H9 (cell line): ENCODE measurements around the gene TK1. TPM values are rescaled to one million over a fixed set of nuclear protein-coding genes. Genes with fewer than 3 reads are reported as not detected.

Experiments
- DNase-seq: peaks from one replicate; pipeline ENCODE4 v3.0.0-alpha.2; 2017
- H2AFZ ChIP-seq: one replicate; pipeline ENCODE4 v1.6.1; 2013; ENCODE audit warnings: mild to moderate bottlenecking, low read length, control low read depth, moderate library complexity
- H2AK5ac ChIP-seq: 2 replicates; pipeline ENCODE4 v1.6.1; 2013; ENCODE audit warnings: low read length, control low read depth, mixed read lengths; ENCODE audit not compliant: insufficient read length
- H2BK120ac ChIP-seq: one replicate; pipeline ENCODE4 v1.6.1; 2013; ENCODE audit warnings: low read depth, mild to moderate bottlenecking, low read length, control low read depth, inconsistent platforms; ENCODE audit not compliant: poor library complexity, severe bottlenecking
- H2BK12ac ChIP-seq: 2 replicates; pipeline ENCODE4 v1.6.1; 2013; ENCODE audit warnings: low read length, control low read depth, mixed read lengths, low read depth; ENCODE audit not compliant: insufficient read length
- H2BK15ac ChIP-seq: 2 replicates; pipeline ENCODE4 v1.6.1; 2013; ENCODE audit warnings: low read depth, low read length, control low read depth
- H2BK20ac ChIP-seq: one replicate; pipeline ENCODE4 v1.6.1; 2013; ENCODE audit warnings: low read depth, mild to moderate bottlenecking, low read length, control low read depth, inconsistent platforms; ENCODE audit not compliant: poor library complexity, severe bottlenecking
- H2BK5ac ChIP-seq: 2 replicates; pipeline ENCODE4 v1.6.1; 2013; ENCODE audit warnings: low read length, control low read depth, mixed read lengths; ENCODE audit not compliant: insufficient read length
- H3K14ac ChIP-seq: 2 replicates; pipeline ENCODE4 v1.6.1; 2013; ENCODE audit warnings: low read length, control low read depth; ENCODE audit not compliant: insufficient read depth
- H3K18ac ChIP-seq: 2 replicates; pipeline ENCODE4 v1.6.1; 2013; ENCODE audit warnings: low read depth, mild to moderate bottlenecking, mixed read lengths, low read length, control low read depth; ENCODE audit not compliant: insufficient read length
- H3K23ac ChIP-seq: 2 replicates; pipeline ENCODE4 v1.6.1; 2013; ENCODE audit warnings: low read length, control low read depth, mixed read lengths, low read depth; ENCODE audit not compliant: insufficient read length
- H3K23me2 ChIP-seq: 2 replicates; pipeline ENCODE4 v1.6.1; 2013; ENCODE audit warnings: low read depth, mild to moderate bottlenecking, mixed read lengths, low read length, control low read depth; ENCODE audit not compliant: insufficient read length, poor library complexity, severe bottlenecking
- H3K27ac ChIP-seq: 2 replicates; pipeline ENCODE4 v1.5.1; 2013; ENCODE audit warnings: low read length, control low read depth, mixed read lengths, low read depth; ENCODE audit not compliant: insufficient read length
- H3K27me3 ChIP-seq: 2 replicates; pipeline ENCODE4 v1.6.1; 2013; ENCODE audit warnings: low read length, control low read depth, inconsistent platforms; ENCODE audit not compliant: insufficient read depth
- H3K4ac ChIP-seq: 2 replicates; pipeline ENCODE4 v1.6.1; 2013; ENCODE audit warnings: low read depth, mild to moderate bottlenecking, control low read depth, inconsistent platforms, low read length, moderate library complexity
- H3K4me1 ChIP-seq: 2 replicates; pipeline ENCODE4 v1.6.1; 2013; ENCODE audit warnings: low read length, control low read depth, inconsistent platforms; ENCODE audit not compliant: insufficient read depth
- H3K4me2 ChIP-seq: 2 replicates; pipeline ENCODE4 v1.6.1; 2013; ENCODE audit warnings: low read length, control low read depth, mixed read lengths; ENCODE audit not compliant: insufficient read length, insufficient read depth
- H3K56ac ChIP-seq: 2 replicates; pipeline ENCODE4 v1.6.1; 2013; ENCODE audit warnings: low read depth, mild to moderate bottlenecking, mixed read lengths, low read length, control low read depth; ENCODE audit not compliant: insufficient read length
- H3K79me1 ChIP-seq: 2 replicates; pipeline ENCODE4 v1.6.1; 2013; ENCODE audit warnings: low read depth, mild to moderate bottlenecking, moderate library complexity, low read length, control low read depth, inconsistent platforms; ENCODE audit not compliant: insufficient read depth, poor library complexity, severe bottlenecking
- H3K79me2 ChIP-seq: 2 replicates; pipeline ENCODE4 v1.6.1; 2013; ENCODE audit warnings: low read length, control low read depth, inconsistent platforms; ENCODE audit not compliant: insufficient read depth
- H3K9ac ChIP-seq: 2 replicates; pipeline ENCODE4 v1.6.1; 2013; ENCODE audit warnings: low read length, control low read depth, mixed read lengths; ENCODE audit not compliant: insufficient read length; ENCODE audit errors: extremely low read depth
- H3K9me3 ChIP-seq: one replicate; pipeline ENCODE4 v1.6.1; 2013; ENCODE audit warnings: low read depth, low read length, inconsistent platforms; ENCODE audit not compliant: control insufficient read depth
- H3T11ph ChIP-seq: one replicate; pipeline ENCODE4 v1.6.1; 2013; ENCODE audit warnings: mild to moderate bottlenecking, low read length, control low read depth, inconsistent platforms
- H4K20me1 ChIP-seq: one replicate; pipeline ENCODE4 v1.6.1; 2013; ENCODE audit not compliant: control insufficient read depth, insufficient read length, insufficient read depth
- H4K5ac ChIP-seq: 2 replicates; pipeline ENCODE4 v1.6.1; 2013; ENCODE audit warnings: low read depth, mild to moderate bottlenecking, mixed read lengths, low read length, control low read depth; ENCODE audit not compliant: insufficient read length
- H4K8ac ChIP-seq: replicated peaks from 2 replicates; pipeline ENCODE4 v1.6.1; 2013; ENCODE audit warnings: low read length, control low read depth, mixed read lengths, low read depth; ENCODE audit not compliant: insufficient read length
- H4K91ac ChIP-seq: 2 replicates; pipeline ENCODE4 v1.6.1; 2013; ENCODE audit warnings: low read depth, mild to moderate bottlenecking, moderate library complexity, mixed read lengths, low read length, control low read depth; ENCODE audit not compliant: insufficient read length
- H3K27ac Mint-ChIP-seq, 3 experiments: 2 replicates in 2 of 3; 3 replicates in 1 of 3; pipeline ENCODE4 v1.8.0; 2020 to 2021; ENCODE audit warnings: mixed read lengths in 3 of 3, mild to moderate bottlenecking in 1 of 3, moderate library complexity in 1 of 3
- H3K27me3 Mint-ChIP-seq: 2 replicates; pipeline ENCODE4 v1.8.0; 2021; ENCODE audit warnings: low read depth, mild to moderate bottlenecking, moderate library complexity, mixed read lengths
- H3K36me3 Mint-ChIP-seq, 3 experiments: 2 replicates in 2 of 3; 3 replicates in 1 of 3; pipeline ENCODE4 v1.8.0; 2020 to 2021; ENCODE audit warnings: low read depth in 3 of 3, mixed read lengths in 3 of 3; ENCODE audit not compliant: insufficient read depth in 1 of 3
- H3K4me1 Mint-ChIP-seq, 2 experiments: 2 replicates each; pipeline ENCODE4 v1.8.0; 2020; ENCODE audit warnings: mixed read lengths in 2 of 2
- H3K4me3 Mint-ChIP-seq, 2 experiments: 2 replicates in 1 of 2; 3 replicates in 1 of 2; pipeline ENCODE4 v1.8.0; 2020 to 2021; ENCODE audit warnings: mild to moderate bottlenecking in 2 of 2, mixed read lengths in 2 of 2, moderate library complexity in 1 of 2
- H3K9me3 Mint-ChIP-seq, 2 experiments: 2 replicates in 1 of 2; 3 replicates in 1 of 2; pipeline ENCODE4 v1.8.0; 2020; ENCODE audit warnings: mild to moderate bottlenecking in 2 of 2, mixed read lengths in 2 of 2, moderate library complexity in 1 of 2
- CTCF ChIP-seq: fragments of 200-600 bp; sonication (generic); conservative IDR thresholded peaks from 3 replicates; pipeline ENCODE4 v1.8.0; 2021; ENCODE audit warnings: antibody characterized with exemption, mild to moderate bottlenecking
- WGBS: extraction: QIAGEN DNeasy Blood & Tissue Kit; methylation state at CpG from one replicate; pipeline ENCODE4 v1.1.7; 2013; ENCODE audit warnings: missing lambda C conversion rate, low lambda C conversion rate, mixed read lengths; ENCODE audit not compliant: insufficient read length; ENCODE audit errors: extremely low coverage; 5-methylcytosine and 5-hydroxymethylcytosine counted together
- total RNA-seq: library from RNA; stranded (reverse); gene quantifications from 2 replicates; pipeline ENCODE4 v1.2.1, GENCODE V29; 2021

Gene TK1
- total RNA-seq, 1 experiment from 2014 or later: 95.8 TPM

- H3K56ac ChIP-seq: no peak overlapping the region
- H3K23me2 ChIP-seq: no peaks in the 10 kb centered on the region
- Mint-ChIP-seq H3K27ac (peak overlapping the region in 1 of 3 experiments; percentile 63; a peak in 1 of 7 replicates), H3K4me1 (peaks cover 5 to 9% of the 10 kb centered on the region in 2 experiments; a peak in 3 of 4 replicates), H3K9me3 (no peaks in the 10 kb centered on the region), H3K27me3 (no peaks in the 10 kb centered on the region), H3K36me3 (no peaks in the 10 kb centered on the region), H3K4me3 (no peak overlapping the region)
- no peak overlapping the region for H3K18ac ChIP-seq
- no peaks in the 10 kb centered on the region for H3K79me2 ChIP-seq
- H3K23ac ChIP-seq: no peak overlapping the region
- no peaks in the 10 kb centered on the region for H3K27me3 ChIP-seq
- no peak overlapping the region for H3K27ac ChIP-seq
- H2BK5ac ChIP-seq: no peak overlapping the region
- no peak overlapping the region for H2AFZ ChIP-seq
- no CpG with 5 or more reads among the region's 14 CpGs for WGBS
- no peak overlapping the region for H2BK15ac ChIP-seq
- H3K4ac ChIP-seq: no peak overlapping the region
- no peak overlapping the region for H2BK20ac ChIP-seq
- no peaks in the 10 kb centered on the region for H3K79me1 ChIP-seq
- no peak overlapping the region for H2BK120ac ChIP-seq
- H4K8ac ChIP-seq: no peak overlapping the region
- H3T11ph ChIP-seq: no peak overlapping the region
- H3K4me1 ChIP-seq: no peaks in the 10 kb centered on the region
- no peak overlapping the region for H4K91ac ChIP-seq
- no peak for DNase-seq
- H2AK5ac ChIP-seq: no peak overlapping the region
- H4K5ac ChIP-seq: no peak overlapping the region
- no peak for TF ChIP-seq CTCF
- H2BK12ac ChIP-seq: no peak overlapping the region
- no peaks in the 10 kb centered on the region for H3K9me3 ChIP-seq
- no peak overlapping the region for H3K9ac ChIP-seq
- no peak overlapping the region; the same call in 1 of the 2 replicates for H3K14ac ChIP-seq
- no peak overlapping the region for H3K4me2 ChIP-seq
- H4K20me1 ChIP-seq: no peaks in the 10 kb centered on the region
Measured at GRCh38 chr17:78148286-78149016, 38.4 kb downstream of the TK1 start.
